Upper lobe of right lung (tissue), 1 donor: ENCODE data around the gene SETD3. TPM values are rescaled to one million over a fixed set of nuclear protein-coding genes. Genes with fewer than 3 reads are reported as not detected.

ENCODE experiments used
- ATAC-seq: fragments of 200-7000 bp; cut with Tn5 transposase; one replicate; pipeline ENCODE4 v1.9.1; 2020; ENCODE audit warnings: mild to moderate bottlenecking, moderate library complexity
- DNase-seq: peaks from one replicate; pipeline ENCODE4 v3.0.0-alpha.2; 2020
- H3K27ac ChIP-seq: fragments of 200-600 bp; one replicate; pipeline ENCODE4 v1.8.0; 2022
- H3K27me3 ChIP-seq: fragments of 200-600 bp; one replicate; pipeline ENCODE4 v1.8.0; 2022; ENCODE audit warnings: mild to moderate bottlenecking
- H3K36me3 ChIP-seq: fragments of 200-600 bp; one replicate; pipeline ENCODE4 v1.8.0; 2022
- H3K4me1 ChIP-seq: fragments of 200-600 bp; one replicate; pipeline ENCODE4 v1.8.0; 2022
- H3K4me3 ChIP-seq: fragments of 200-600 bp; one replicate; pipeline ENCODE4 v1.8.0; 2022; ENCODE audit warnings: mild to moderate bottlenecking
- H3K9me3 ChIP-seq: fragments of 200-600 bp; one replicate; pipeline ENCODE4 v1.8.0; 2022
- CTCF ChIP-seq: fragments of 200-600 bp; IDR thresholded peaks from one replicate; pipeline ENCODE4 v1.8.0; 2022; ENCODE audit warnings: antibody characterized with exemption
- intact Hi-C: fragments of 100-400 bp; cut with DNase I; formaldehyde crosslinking; loops from one replicate; pipeline ENCODE4 v1.11.0; 2022
- total RNA-seq: library from RNA; stranded (reverse); fragmentation: NEBNext Ultra II Directional; extraction: Animal tissue kit (Norgen Biotek cat#: 25700); gene quantifications from one replicate; pipeline ENCODE4 v1.2.1, GENCODE V29; 2021
- donor health status: DM: no; HTN: yes; CAD: no; lungs with severe emphysema.

The SETD3 gene
- total RNA-seq, 1 donor from 2014 or later, result 90.3 TPM

GRCh38 chr14:99515301-99516155, 34.9 kb upstream of the SETD3 start:
- H3K9me3 ChIP-seq, result no peaks in the 10 kb centered on the region
- no peaks in the 10 kb centered on the region for H3K27me3 ChIP-seq
- H3K4me3 ChIP-seq, result no peak overlapping the region
- TF ChIP-seq CTCF, result no peak
- H3K4me1 ChIP-seq, result peaks cover 3% of the 10 kb centered on the region
- no peak overlapping the region for H3K27ac ChIP-seq
- no peak for DNase-seq
- intact Hi-C loops, result loop anchor here (5.0 kb wide), 1 partner anchor 112 kb away; no protein-coding TSS in a partner anchor
- no peak for ATAC-seq
- peaks cover 23% of the 10 kb centered on the region for H3K36me3 ChIP-seq

- Histone ChIP-seq H3K27me3 (no peaks in the 10 kb centered on the region), H3K9me3 (no peaks in the 10 kb centered on the region), H3K27ac (no peak overlapping the region), H3K36me3 (peaks cover 28% of the 10 kb centered on the region), H3K4me3 (no peak overlapping the region), H3K4me1 (peaks cover 3% of the 10 kb centered on the region)
- ATAC-seq, result no peak
- TF ChIP-seq CTCF, result no peak
- intact Hi-C loops, result loop anchor here (5.0 kb wide), 1 partner anchor 113 kb away; no protein-coding TSS in a partner anchor
- no peak for DNase-seq
Measured at GRCh38 chr14:99514552-99515300, 34.1 kb upstream of the SETD3 start.

DNA sequence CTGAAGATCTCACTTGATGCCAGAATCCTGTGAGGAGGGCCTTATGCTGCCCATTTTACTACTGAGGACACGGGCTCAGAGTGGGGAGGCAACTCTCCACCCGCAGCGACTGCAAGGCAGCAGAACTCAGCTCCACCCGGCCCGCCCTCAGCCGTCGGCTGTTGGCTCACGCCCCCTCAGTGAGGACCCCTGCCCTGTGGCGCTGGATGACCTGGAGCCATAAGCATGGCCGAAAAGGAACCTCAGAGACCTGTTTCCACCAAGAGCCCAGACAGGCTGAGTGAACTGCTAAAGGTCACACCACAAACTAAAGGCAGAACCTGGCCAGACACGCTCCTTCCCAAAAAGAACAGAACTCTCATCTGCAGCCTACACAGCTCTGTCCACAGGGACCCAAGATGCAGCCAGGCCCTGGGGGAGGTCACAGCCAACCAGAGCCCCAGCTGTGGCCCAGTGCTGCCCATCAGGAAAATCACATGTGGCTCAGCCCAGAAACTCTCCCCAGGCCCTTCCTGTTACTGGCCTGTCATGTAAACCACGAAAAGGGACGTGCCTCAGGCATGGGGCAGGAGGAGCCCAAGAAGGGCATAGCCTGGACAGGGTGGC, 33.4 kb upstream of the SETD3 start:
- H3K4me1 ChIP-seq, result peaks cover 3% of the 10 kb centered on the region
- ATAC-seq (no peak), DNase-seq (no peak)
- no peaks in the 10 kb centered on the region for H3K27me3 ChIP-seq
- intact Hi-C loops, result no loop called here
- peaks cover 34% of the 10 kb centered on the region for H3K36me3 ChIP-seq
- H3K9me3 ChIP-seq, result no peaks in the 10 kb centered on the region
- TF ChIP-seq CTCF, result no peak
- no peak overlapping the region for H3K27ac ChIP-seq
- no peak overlapping the region for H3K4me3 ChIP-seq

DNA sequence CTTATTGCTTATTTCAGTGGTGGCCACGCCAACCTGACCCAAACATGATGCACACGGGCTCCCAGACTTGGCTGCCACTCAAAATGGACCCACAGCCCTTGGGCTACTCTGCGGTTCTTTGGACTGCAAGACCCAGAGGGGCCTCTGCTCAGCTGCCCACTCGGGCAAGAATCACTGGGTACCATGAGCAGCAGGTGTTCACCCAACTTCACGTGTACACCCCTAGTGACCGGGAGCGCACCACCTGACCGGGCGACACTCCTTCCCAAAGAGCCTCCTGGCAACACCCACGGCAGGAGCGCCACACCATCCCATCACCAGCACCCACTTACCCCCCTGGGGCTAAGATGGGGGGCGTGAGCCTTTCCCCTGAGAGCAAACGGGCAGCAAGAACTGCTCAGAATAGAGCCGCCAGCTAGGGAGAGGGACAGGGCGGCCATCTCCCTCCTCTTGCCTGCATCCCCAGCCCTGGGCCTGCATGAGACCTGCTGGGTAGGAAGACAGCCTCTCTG, 32.6 kb upstream of the SETD3 start:
- ATAC-seq, result no peak
- Histone ChIP-seq H3K9me3 (no peaks in the 10 kb centered on the region), H3K36me3 (peaks cover 43% of the 10 kb centered on the region), H3K4me3 (no peak overlapping the region), H3K4me1 (no peaks in the 10 kb centered on the region), H3K27ac (no peak overlapping the region), H3K27me3 (no peaks in the 10 kb centered on the region)
- intact Hi-C loops, result no loop called here
- TF ChIP-seq CTCF, result no peak
- no peak for DNase-seq

DNA sequence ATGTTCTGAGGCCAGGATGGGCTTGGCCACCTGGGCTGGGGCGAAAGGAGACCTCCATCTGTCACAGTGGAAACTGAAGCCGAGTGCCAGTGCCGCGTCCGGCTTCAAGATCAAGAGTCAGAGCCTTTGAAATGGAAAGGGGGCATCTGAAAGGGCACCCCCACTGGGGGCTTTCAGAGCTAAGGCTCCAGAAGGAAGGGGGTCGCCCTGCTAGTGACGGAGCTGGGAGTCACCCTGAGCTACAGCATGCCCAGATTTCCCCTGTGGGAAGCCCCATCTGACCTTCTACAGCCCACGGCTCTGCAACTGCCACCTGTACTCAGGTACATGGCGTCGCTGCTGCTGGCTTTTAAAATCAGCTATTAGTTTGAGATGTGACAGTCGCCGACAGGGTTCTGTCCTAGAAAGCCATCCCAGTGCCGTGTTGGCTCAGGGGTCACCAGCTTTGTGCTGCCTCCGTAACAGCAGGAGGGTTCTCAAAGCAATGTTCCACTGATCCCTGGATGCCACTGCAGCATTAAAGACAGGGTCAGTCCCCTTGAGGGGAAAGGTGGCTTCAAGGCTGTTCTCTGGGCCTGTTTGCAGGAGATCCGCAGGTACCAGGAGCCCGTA, 32.0 kb upstream of the SETD3 start:
- no peak for DNase-seq
- peaks cover 48% of the 10 kb centered on the region for H3K36me3 ChIP-seq

More for the DNA sequence above, 32.0 kb upstream of the SETD3 start:
- intact Hi-C loops, result no loop called here
- H3K4me3 ChIP-seq, result no peak overlapping the region
- TF ChIP-seq CTCF, result no peak
- H3K27ac ChIP-seq, result no peak overlapping the region
- H3K4me1 ChIP-seq, result no peaks in the 10 kb centered on the region
- no peak for ATAC-seq
- H3K9me3 ChIP-seq, result no peaks in the 10 kb centered on the region
- H3K27me3 ChIP-seq, result no peaks in the 10 kb centered on the region
